ENCODE measurements around the gene NAA30. TPM values are rescaled to one million over a fixed set of nuclear protein-coding genes. Genes with fewer than 3 reads are reported as not detected.

NAA30 gene
- total and polyA plus RNA-seq, 2 of the 8 experiments (the other 6 are each of a cell fraction or from before 2014, with no cell fraction given): 4.2 to 21.9 TPM

GRCh38 chr14:57392830-57393229 lies 2.4 kb downstream of the NAA30 start:
- Histone ChIP-seq H3K79me1 (ENCODE audit: low read depth, low read length) (no peaks in the 10 kb centered on the region; the same call in 1 of the 2 replicates), H3K4me2 (ENCODE audit: insufficient read depth in 1 of 2, low read depth in 2 of 2, low read length in 2 of 2) (peak overlapping the region in 1 of 2 experiments; percentile 84; a peak in 3 of 4 replicates), H3K4ac (replicated peaks; ENCODE audit: insufficient read length, low read depth, low read length) (no peak overlapping the region), H2BK5ac (ENCODE audit: low read depth, low read length) (no peak overlapping the region), H3K79me2 (ENCODE audit: control insufficient read depth in 1 of 2, insufficient read depth in 2 of 2, low read length in 2 of 2) (peaks cover 0 to 47% of the 10 kb centered on the region in 2 experiments; a peak in 2 of 4 replicates), H4K20me1 (replicated peaks in 1 of 2; ENCODE audit: control insufficient read depth in 1 of 2, insufficient read depth in 2 of 2, low read length in 2 of 2) (peaks cover 5 to 8% of the 10 kb centered on the region in 2 experiments), H2BK12ac (ENCODE audit: low read depth, low read length) (no peak overlapping the region), H3K27ac (ENCODE audit: low read depth, low read length) (no peak overlapping the region), H2BK15ac (ENCODE audit: low read length) (no peak overlapping the region), H3K4me1 (replicated peaks in 1 of 4; ENCODE audit: control insufficient read depth in 3 of 4, insufficient read depth in 4 of 4, low read length in 3 of 4) (peaks cover 3 to 8% (median 6%) of the 10 kb centered on the region in 4 experiments; a peak in 4 of 7 replicates), H3K27me3 (replicated peaks in 1 of 4; ENCODE audit: control insufficient read depth in 3 of 4, extremely low read depth in 1 of 4, insufficient read depth in 3 of 4, low read length in 3 of 4) (no peaks in the 10 kb centered on the region), H2BK20ac (ENCODE audit: low read length) (no peak overlapping the region), H3K9me3 (ENCODE audit: insufficient read depth in 2 of 2, low read depth in 1 of 2, low read length in 1 of 2) (no peaks in the 10 kb centered on the region), H3K4me3 (ENCODE audit: extremely low read depth in 1 of 4, insufficient read depth in 2 of 4, low read depth in 3 of 4, low read length in 4 of 4) (peak overlapping the region in 2 of 4 experiments; percentile 8 to 83; a peak in 3 of 8 replicates), H2AFZ (ENCODE audit: low read length) (no peak overlapping the region), H3K18ac (ENCODE audit: extremely low read depth, low read length) (no peak overlapping the region), H3K23me2 (ENCODE audit: low read depth, low read length) (peaks cover 6% of the 10 kb centered on the region), H4K5ac (ENCODE audit: insufficient read length, low read depth, low read length) (no peak overlapping the region), H2AK5ac (ENCODE audit: low read depth, low read length) (no peak overlapping the region), H4K8ac (ENCODE audit: extremely low read depth, insufficient read depth, low read length) (no peak overlapping the region), H3K36me3 (ENCODE audit: control insufficient read depth in 2 of 4, insufficient read depth in 4 of 4, low read length in 3 of 4) (peaks cover 0 to 12% (median 3%) of the 10 kb centered on the region in 4 experiments; a peak in 2 of 8 replicates), H3K9ac (replicated peaks in 1 of 4; ENCODE audit: extremely low read depth in 1 of 4, low read depth in 3 of 4, low read length in 3 of 4) (peak overlapping the region in 1 of 4 experiments; percentile 13; a peak in 1 of 7 replicates), H3K56ac (replicated peaks; ENCODE audit: insufficient read length, low read depth, low read length) (no peak overlapping the region), H3K14ac (ENCODE audit: insufficient read length) (no peak overlapping the region), H2BK120ac (replicated peaks; ENCODE audit: low read depth, low read length) (no peak overlapping the region), H3K23ac (ENCODE audit: insufficient read length) (no peak overlapping the region), H4K91ac (replicated peaks; ENCODE audit: insufficient read length, low read length) (no peak overlapping the region)
- FAIRE-seq (no peak), DNase-seq (ENCODE audit: low read depth in 1 of 2, low spot score in 2 of 2) (no peak)
- CTCF ChIA-PET (ENCODE audit: partially characterized antibody): no interaction called here
- POLR2A ChIA-PET (ENCODE audit: partially characterized antibody): no interaction called here
- TF ChIP-seq PHF8 (conservative IDR thresholded peaks at IDR 0.05; ENCODE audit: low read depth, low read length) (no peak), SIX5 (IDR thresholded peaks at IDR 0.05; ENCODE audit: low read depth, low read length) (no peak), SP1 (IDR thresholded peaks at IDR 0.05; ENCODE audit: low read depth, low read length) (no peak), SAP30 (IDR thresholded peaks at IDR 0.05; ENCODE audit: insufficient read depth, insufficient replicate concordance, low read length) (no peak), YY1 (IDR thresholded peaks at IDR 0.05; ENCODE audit: low read depth, low read length) (no peak), BACH1 (IDR thresholded peaks at IDR 0.05; ENCODE audit: low read length) (no peak), TEAD4 (IDR thresholded peaks at IDR 0.05; ENCODE audit: low read depth, low read length) (no peak), HDAC6 (IDR thresholded peaks at IDR 0.05; ENCODE audit: low read depth, low read length) (no peak), CTCF (IDR thresholded peaks at IDR 0.05; ENCODE audit: control extremely low read depth in 1 of 3, insufficient read depth in 1 of 3, low read depth in 1 of 3, low read length in 3 of 3) (no peak), RNF2 (IDR thresholded peaks at IDR 0.05; ENCODE audit: borderline replicate concordance, low read depth, low read length, missing control alignments, poor library complexity, severe bottlenecking) (no peak), RFX5 (IDR thresholded peaks at IDR 0.05; ENCODE audit: borderline replicate concordance, low read depth, low read length) (no peak), MAX (IDR thresholded peaks at IDR 0.05) (no peak)

All from H1 (cell line).